Neural progenitor cell (in vitro differentiated cells): ENCODE data around the gene MLH1.

Source experiments
- EZH2 ChIP-seq: fragments of 200-600 bp; sonication (generic); IDR thresholded peaks from 2 replicates; pipeline ENCODE4 v1.6.1; 2017; ENCODE audit warnings: antibody characterized with exemption, mild to moderate bottlenecking, moderate library complexity
- EZH2phosphoT487 ChIP-seq: fragments of 200-600 bp; sonication (generic); IDR thresholded peaks from 2 replicates; pipeline ENCODE4 v1.6.1; 2017; ENCODE audit warnings: antibody characterized with exemption
- TF ChIP-seq, protein P1 (sequence below): fragments of 200-600 bp; sonication (generic); IDR thresholded peaks from 2 replicates; pipeline ENCODE4 v1.5.1; 2017; ENCODE audit warnings: antibody characterized with exemption, mild to moderate bottlenecking

DNA sequence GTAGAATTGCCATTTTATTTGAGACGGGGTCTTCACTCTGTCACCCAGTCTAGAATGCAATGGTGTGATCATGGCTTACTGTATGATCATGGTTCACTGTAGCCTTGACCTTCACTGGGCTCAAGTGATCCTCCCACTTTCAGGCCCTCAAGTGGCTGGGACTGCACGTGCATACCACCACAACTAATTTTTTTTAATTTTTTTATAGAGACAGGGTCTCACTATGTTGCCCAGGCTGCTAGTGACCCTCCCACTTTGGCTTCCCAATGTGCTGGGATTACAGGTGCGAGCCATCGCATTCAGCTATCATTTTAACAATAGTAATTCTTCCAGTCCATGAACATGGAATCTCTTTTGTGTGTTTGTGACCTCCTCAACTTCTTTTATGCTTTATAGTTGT is 12.3 kb upstream of the MLH1 start:
- TF ChIP-seq EZH2 (no peak), EZH2phosphoT487 (no peak)
- TF ChIP-seq, protein P1, sequence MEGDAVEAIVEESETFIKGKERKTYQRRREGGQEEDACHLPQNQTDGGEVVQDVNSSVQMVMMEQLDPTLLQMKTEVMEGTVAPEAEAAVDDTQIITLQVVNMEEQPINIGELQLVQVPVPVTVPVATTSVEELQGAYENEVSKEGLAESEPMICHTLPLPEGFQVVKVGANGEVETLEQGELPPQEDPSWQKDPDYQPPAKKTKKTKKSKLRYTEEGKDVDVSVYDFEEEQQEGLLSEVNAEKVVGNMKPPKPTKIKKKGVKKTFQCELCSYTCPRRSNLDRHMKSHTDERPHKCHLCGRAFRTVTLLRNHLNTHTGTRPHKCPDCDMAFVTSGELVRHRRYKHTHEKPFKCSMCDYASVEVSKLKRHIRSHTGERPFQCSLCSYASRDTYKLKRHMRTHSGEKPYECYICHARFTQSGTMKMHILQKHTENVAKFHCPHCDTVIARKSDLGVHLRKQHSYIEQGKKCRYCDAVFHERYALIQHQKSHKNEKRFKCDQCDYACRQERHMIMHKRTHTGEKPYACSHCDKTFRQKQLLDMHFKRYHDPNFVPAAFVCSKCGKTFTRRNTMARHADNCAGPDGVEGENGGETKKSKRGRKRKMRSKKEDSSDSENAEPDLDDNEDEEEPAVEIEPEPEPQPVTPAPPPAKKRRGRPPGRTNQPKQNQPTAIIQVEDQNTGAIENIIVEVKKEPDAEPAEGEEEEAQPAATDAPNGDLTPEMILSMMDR: no peak
